SU-DHL-6 (cell line): ENCODE measurements around the gene NUP62.

Experiments used
- H2AFZ ChIP-seq: fragments of 200-600 bp; sonication (generic); 2 replicates; pipeline ENCODE4 v1.6.1; 2014; ENCODE audit warnings: low read depth, mild to moderate bottlenecking, moderate library complexity, mixed read lengths, antibody characterized with exemption, low read length; ENCODE audit not compliant: severe bottlenecking
- H3F3A ChIP-seq: fragments of 200-600 bp; shearing (Covaris generic); 2 replicates; pipeline ENCODE4 v1.6.0; 2016; ENCODE audit warnings: antibody characterized with exemption, mild to moderate bottlenecking; ENCODE audit not compliant: insufficient read depth
- H3K27ac ChIP-seq: fragments of 200-600 bp; sonication (generic); 2 replicates; pipeline ENCODE4 v1.5.1; 2016; ENCODE audit warnings: low read depth, mild to moderate bottlenecking, low read length, moderate library complexity, mixed read lengths
- H3K27me3 ChIP-seq: fragments of 200-600 bp; sonication (generic), shearing (Covaris generic); 2 replicates; pipeline ENCODE4 v1.6.0; 2014; ENCODE audit warnings: mild to moderate bottlenecking, low read length
- H3K36me3 ChIP-seq: fragments of 200-600 bp; sonication (generic); 2 replicates; pipeline ENCODE4 v1.6.1; 2014; ENCODE audit warnings: mild to moderate bottlenecking, low read length, mixed read lengths
- H3K4me2 ChIP-seq: fragments of 300-600, 200-600 bp; shearing (Covaris generic), sonication (generic); 2 replicates; pipeline ENCODE4 v1.6.0; 2014; ENCODE audit warnings: low read length, low read depth, mild to moderate bottlenecking; ENCODE audit not compliant: poor library complexity, severe bottlenecking
- H3K4me3 ChIP-seq: fragments of 200-600 bp; sonication (generic); 2 replicates; pipeline ENCODE4 v1.5.1; 2014; ENCODE audit warnings: antibody characterized with exemption, low read length, mild to moderate bottlenecking, mixed read lengths; ENCODE audit not compliant: insufficient read depth, poor library complexity, severe bottlenecking
- H3K79me2 ChIP-seq: fragments of 200-600 bp; sonication (generic); 2 replicates; pipeline ENCODE4 v1.6.1; 2014; ENCODE audit warnings: mild to moderate bottlenecking, low read length, moderate library complexity; ENCODE audit not compliant: insufficient read depth
- H3K9ac ChIP-seq: fragments of 200-600 bp; sonication (generic); 2 replicates; pipeline ENCODE4 v1.7.0; 2014; ENCODE audit warnings: mild to moderate bottlenecking, low read length
- H3K9me2 ChIP-seq: fragments of 200-600 bp; sonication (generic); replicated peaks from 2 replicates; pipeline ENCODE4 v1.6.1; 2014; ENCODE audit warnings: low read length; ENCODE audit not compliant: insufficient read depth
- H3K9me3 ChIP-seq: fragments of 200-600 bp; sonication (generic); 2 replicates; pipeline ENCODE4 v1.6.1; 2014; ENCODE audit warnings: low read length, mixed read lengths; ENCODE audit not compliant: insufficient read depth
- H4K20me1 ChIP-seq: fragments of 200-600 bp; sonication (generic); 2 replicates; pipeline ENCODE4 v1.6.1; 2014; ENCODE audit warnings: low read depth, mild to moderate bottlenecking, antibody characterized with exemption, low read length, moderate library complexity, mixed read lengths
- EZH2phosphoT487 ChIP-seq: fragments of 200-600 bp; sonication (generic), shearing (Covaris generic); conservative IDR thresholded peaks from 2 replicates; pipeline ENCODE4 v1.6.1; 2018; ENCODE audit warnings: mild to moderate bottlenecking, antibody characterized with exemption, low read length, moderate library complexity, mixed read lengths
- TF ChIP-seq, protein P1 (sequence below): fragments of 200-600 bp; sonication (generic); IDR thresholded peaks from one replicate; pipeline ENCODE4 v1.5.1; 2017; ENCODE audit warnings: antibody characterized with exemption, mild to moderate bottlenecking, low read length, moderate library complexity; ENCODE audit not compliant: insufficient read depth, poor library complexity, severe bottlenecking

The NUP62 gene

DNA sequence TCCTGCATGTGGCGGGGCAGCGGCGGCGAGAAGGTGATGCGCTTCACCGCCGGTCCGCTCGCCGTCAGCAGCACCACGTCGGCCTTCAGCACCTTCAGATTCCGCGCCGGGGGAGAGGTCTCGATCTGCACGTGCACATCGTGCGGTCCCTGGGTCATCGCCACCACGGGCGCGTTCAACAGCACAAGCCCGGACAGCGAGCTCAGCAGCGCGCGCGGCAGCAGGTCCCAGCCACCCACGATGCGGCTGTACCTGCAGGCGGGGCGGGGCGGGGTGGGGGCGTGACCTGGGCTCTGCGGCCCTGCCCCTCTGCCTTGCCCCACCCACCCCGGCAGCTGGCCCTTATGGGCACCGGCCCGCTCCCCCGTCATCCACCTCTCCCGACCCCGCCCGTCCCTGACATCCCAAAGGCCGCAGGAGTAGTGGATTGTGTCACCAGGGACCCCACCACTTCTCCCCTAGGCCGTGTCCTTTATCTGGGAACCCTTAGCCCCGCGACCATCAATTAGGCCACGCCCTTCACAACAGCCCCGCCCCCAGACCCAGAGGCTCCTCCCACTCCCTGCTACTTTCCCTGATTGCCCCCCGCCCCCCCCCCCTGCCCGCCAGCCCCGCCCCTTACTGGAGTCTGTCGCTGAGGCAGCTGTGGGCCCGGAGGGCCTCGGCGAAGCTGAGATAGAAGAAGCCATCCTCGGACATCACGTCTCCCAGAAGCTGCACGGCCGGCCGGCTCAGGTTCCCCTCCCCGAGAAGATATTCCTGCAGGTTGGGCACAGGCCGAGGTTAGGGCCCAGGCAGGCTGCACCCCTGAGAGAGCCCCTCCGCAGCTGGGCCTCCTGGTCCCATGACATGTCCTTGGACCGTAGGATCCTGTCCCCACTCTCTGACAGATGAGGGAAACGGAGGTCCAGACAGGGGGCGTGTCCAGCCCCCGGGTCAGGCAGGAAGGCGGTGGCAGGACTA lies 38.7 kb downstream of the NUP62 start:
- H3K27ac ChIP-seq = no peak overlapping the region
- no peaks in the 10 kb centered on the region for H3K9me3 ChIP-seq
- H3K9me2 ChIP-seq = no peaks in the 10 kb centered on the region
- H3K9ac ChIP-seq = no peak overlapping the region
- H4K20me1 ChIP-seq = no peaks in the 10 kb centered on the region
- no peaks in the 10 kb centered on the region for H3K79me2 ChIP-seq
- H3F3A ChIP-seq = peaks cover 7% of the 10 kb centered on the region; the same call in 1 of the 2 replicates
- H3K36me3 ChIP-seq = no peaks in the 10 kb centered on the region
- H2AFZ ChIP-seq = no peak overlapping the region
- peak overlapping the region; percentile 38 for H3K4me3 ChIP-seq
- TF ChIP-seq, protein P1, sequence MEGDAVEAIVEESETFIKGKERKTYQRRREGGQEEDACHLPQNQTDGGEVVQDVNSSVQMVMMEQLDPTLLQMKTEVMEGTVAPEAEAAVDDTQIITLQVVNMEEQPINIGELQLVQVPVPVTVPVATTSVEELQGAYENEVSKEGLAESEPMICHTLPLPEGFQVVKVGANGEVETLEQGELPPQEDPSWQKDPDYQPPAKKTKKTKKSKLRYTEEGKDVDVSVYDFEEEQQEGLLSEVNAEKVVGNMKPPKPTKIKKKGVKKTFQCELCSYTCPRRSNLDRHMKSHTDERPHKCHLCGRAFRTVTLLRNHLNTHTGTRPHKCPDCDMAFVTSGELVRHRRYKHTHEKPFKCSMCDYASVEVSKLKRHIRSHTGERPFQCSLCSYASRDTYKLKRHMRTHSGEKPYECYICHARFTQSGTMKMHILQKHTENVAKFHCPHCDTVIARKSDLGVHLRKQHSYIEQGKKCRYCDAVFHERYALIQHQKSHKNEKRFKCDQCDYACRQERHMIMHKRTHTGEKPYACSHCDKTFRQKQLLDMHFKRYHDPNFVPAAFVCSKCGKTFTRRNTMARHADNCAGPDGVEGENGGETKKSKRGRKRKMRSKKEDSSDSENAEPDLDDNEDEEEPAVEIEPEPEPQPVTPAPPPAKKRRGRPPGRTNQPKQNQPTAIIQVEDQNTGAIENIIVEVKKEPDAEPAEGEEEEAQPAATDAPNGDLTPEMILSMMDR = no peak
- no peak for TF ChIP-seq EZH2phosphoT487
- H3K4me2 ChIP-seq = peak overlapping the region; percentile 52
- no peaks in the 10 kb centered on the region for H3K27me3 ChIP-seq

GRCh38 chr19:49889687-49890348 lies 39.5 kb downstream of the NUP62 start:
- TF ChIP-seq EZH2phosphoT487 = no peak
- TF ChIP-seq, protein P1 = no peak
- Histone ChIP-seq H3K79me2 (no peaks in the 10 kb centered on the region), H4K20me1 (no peaks in the 10 kb centered on the region), H3K4me2 (peak overlapping the region; percentile 52), H3K27ac (no peak overlapping the region), H3K9me2 (no peaks in the 10 kb centered on the region), H3K27me3 (no peaks in the 10 kb centered on the region), H3F3A (peaks cover 7% of the 10 kb centered on the region; the same call in 1 of the 2 replicates), H2AFZ (no peak overlapping the region), H3K9me3 (no peaks in the 10 kb centered on the region), H3K9ac (no peak overlapping the region), H3K36me3 (no peaks in the 10 kb centered on the region), H3K4me3 (peak overlapping the region; percentile 38)

GRCh38 chr19:49889038-49889686 lies 40.1 kb downstream of the NUP62 start:
- no peaks in the 10 kb centered on the region for H3K79me2 ChIP-seq
- no peaks in the 10 kb centered on the region for H3K9me2 ChIP-seq
- no peaks in the 10 kb centered on the region for H4K20me1 ChIP-seq
- no peak overlapping the region for H3K9ac ChIP-seq
- no peaks in the 10 kb centered on the region for H3K9me3 ChIP-seq
- H2AFZ ChIP-seq = no peak overlapping the region
- H3K4me3 ChIP-seq = no peak overlapping the region
- H3F3A ChIP-seq = peaks cover 7% of the 10 kb centered on the region; the same call in 1 of the 2 replicates
- H3K27me3 ChIP-seq = no peaks in the 10 kb centered on the region
- no peaks in the 10 kb centered on the region for H3K36me3 ChIP-seq
- peak overlapping the region; percentile 31 for H3K27ac ChIP-seq
- H3K4me2 ChIP-seq = no peak overlapping the region
- no peak for TF ChIP-seq EZH2phosphoT487
- TF ChIP-seq, protein P1 = no peak
